Activated naive CD8-positive, alpha-beta T cell treated with anti-CD3 and anti-CD28 coated beads for 36 hours (primary cell): ENCODE results near the gene RPL26. TPM values are rescaled to one million over a fixed set of nuclear protein-coding genes. Genes with fewer than 3 reads are reported as not detected.
"Not testable (repeated sequence)": the region's sequence is repeated elsewhere in the genome, so short reads cannot be mapped to it uniquely, and the experiment has no call there.

Experiments used
- DNase-seq: peaks from one replicate; pipeline ENCODE4 v3.0.0; 2021
- H3K27ac Mint-ChIP-seq: one replicate; pipeline ENCODE4 v1.8.0; 2022; ENCODE audit warnings: mild to moderate bottlenecking, moderate library complexity, mixed read lengths
- H3K27me3 Mint-ChIP-seq: one replicate; pipeline ENCODE4 v1.8.0; 2022; ENCODE audit warnings: mild to moderate bottlenecking, mixed read lengths
- H3K36me3 Mint-ChIP-seq: one replicate; pipeline ENCODE4 v1.8.0; 2021; ENCODE audit warnings: mild to moderate bottlenecking, mixed read lengths
- H3K4me1 Mint-ChIP-seq: one replicate; pipeline ENCODE4 v1.8.0; 2021; ENCODE audit warnings: mixed read lengths
- H3K4me3 Mint-ChIP-seq: one replicate; pipeline ENCODE4 v1.8.0; 2022; ENCODE audit warnings: mild to moderate bottlenecking, moderate library complexity, mixed read lengths
- H3K9me3 Mint-ChIP-seq: one replicate; pipeline ENCODE4 v1.8.0; 2022; ENCODE audit warnings: mixed read lengths
- total RNA-seq, 2 experiments: library from RNA; stranded (reverse); gene quantifications; one replicate each; pipeline ENCODE4 v1.2.3, GENCODE V29; 2021

The RPL26 gene
- total RNA-seq, 2 experiments from 2014 or later = 2,835 to 2,863 TPM

- no peak overlapping the region for H3K4me3 Mint-ChIP-seq
- no peak for DNase-seq
- no peaks in the 10 kb centered on the region for H3K9me3 Mint-ChIP-seq
- peaks cover 12% of the 10 kb centered on the region for H3K4me1 Mint-ChIP-seq
- no peaks in the 10 kb centered on the region for H3K36me3 Mint-ChIP-seq
- H3K27ac Mint-ChIP-seq = no peak overlapping the region
- H3K27me3 Mint-ChIP-seq = peaks cover 26% of the 10 kb centered on the region
These were observed 25.4 kb upstream of the RPL26 start for GRCh38 chr17:8408371-8408770.

- Mint-ChIP-seq H3K4me3 (no peak overlapping the region), H3K27ac (no peak overlapping the region), H3K4me1 (peaks cover 6% of the 10 kb centered on the region), H3K9me3 (no peaks in the 10 kb centered on the region), H3K27me3 (peaks cover 19% of the 10 kb centered on the region), H3K36me3 (no peaks in the 10 kb centered on the region)
- DNase-seq = no peak
These were observed 23.2 kb upstream of the RPL26 start for GRCh38 chr17:8406174-8406573.

GRCh38 chr17:8405499-8406016 lies 22.6 kb upstream of the RPL26 start:
- peaks cover 19% of the 10 kb centered on the region for H3K27me3 Mint-ChIP-seq
- no peaks in the 10 kb centered on the region for H3K9me3 Mint-ChIP-seq
- no peak overlapping the region for H3K4me3 Mint-ChIP-seq
- no peak overlapping the region for H3K27ac Mint-ChIP-seq
- H3K4me1 Mint-ChIP-seq = peaks cover 6% of the 10 kb centered on the region
- no peak for DNase-seq
- no peaks in the 10 kb centered on the region for H3K36me3 Mint-ChIP-seq

- H3K36me3 Mint-ChIP-seq = no peaks in the 10 kb centered on the region
- no peak for DNase-seq
- no peaks in the 10 kb centered on the region for H3K4me1 Mint-ChIP-seq
- no peaks in the 10 kb centered on the region for H3K9me3 Mint-ChIP-seq
- no peak overlapping the region for H3K27ac Mint-ChIP-seq
- H3K27me3 Mint-ChIP-seq = peaks cover 23% of the 10 kb centered on the region
- no peak overlapping the region for H3K4me3 Mint-ChIP-seq
These were observed 20.0 kb upstream of the RPL26 start for GRCh38 chr17:8402921-8403536.

- Mint-ChIP-seq H3K36me3 (no peaks in the 10 kb centered on the region), H3K4me1 (no peaks in the 10 kb centered on the region), H3K4me3 (no peak overlapping the region), H3K27ac (no peak overlapping the region), H3K27me3 (peaks cover 17% of the 10 kb centered on the region), H3K9me3 (no peaks in the 10 kb centered on the region)
- DNase-seq = no peak
These were observed 18.1 kb upstream of the RPL26 start for GRCh38 chr17:8401107-8401506.

- Mint-ChIP-seq H3K9me3 (no peaks in the 10 kb centered on the region), H3K27me3 (peaks cover 17% of the 10 kb centered on the region), H3K36me3 (no peaks in the 10 kb centered on the region), H3K4me3 (no peak overlapping the region), H3K27ac (no peak overlapping the region), H3K4me1 (peaks cover 2% of the 10 kb centered on the region)
- DNase-seq = no peak
These were observed 16.0 kb upstream of the RPL26 start for GRCh38 chr17:8398980-8399379.

- no peak within 1 kb of the TSS for H3K27ac Mint-ChIP-seq
These were observed 14.6 kb upstream of the RPL26 start, which contains the start of gene RNF222 for GRCh38 chr17:8397636-8398035. RNF222 (minus strand) TSS chr17:8397827; CDS start chr17:8393461, 4,366 bp downstream.

GRCh38 chr17:8394497-8394896 lies 11.5 kb upstream of the RPL26 start:
- peaks cover 12% of the 10 kb centered on the region for H3K27me3 Mint-ChIP-seq
- H3K36me3 Mint-ChIP-seq, H3K4me3 Mint-ChIP-seq, H3K4me1 Mint-ChIP-seq, H3K27ac Mint-ChIP-seq, DNase-seq, H3K9me3 Mint-ChIP-seq: not testable (repeated sequence)

More at GRCh38 chr17:8397636-8398035, 14.6 kb upstream of the RPL26 start, which contains the start of gene RNF222:
- peaks cover 9% of the 10 kb centered on the region for H3K4me1 Mint-ChIP-seq
- no peaks in the 10 kb centered on the region for H3K36me3 Mint-ChIP-seq
- DNase-seq = no peak
- peaks cover 17% of the 10 kb centered on the region for H3K27me3 Mint-ChIP-seq
- H3K4me3 Mint-ChIP-seq = no peak within 1 kb of the TSS
- no peaks in the 10 kb centered on the region for H3K9me3 Mint-ChIP-seq

GRCh38 chr17:8393470-8394231 lies 10.7 kb upstream of the RPL26 start:
- Mint-ChIP-seq H3K4me1 (peaks cover 9% of the 10 kb centered on the region), H3K4me3 (no peak overlapping the region), H3K27ac (peak overlapping the region; percentile 86), H3K27me3 (peaks cover 12% of the 10 kb centered on the region), H3K9me3 (no peaks in the 10 kb centered on the region), H3K36me3 (no peaks in the 10 kb centered on the region)
- DNase-seq = peak; percentile 28

GRCh38 chr17:8392674-8393469 lies 9.9 kb upstream of the RPL26 start:
- DNase-seq = no peak
- Mint-ChIP-seq H3K27ac (peak overlapping the region; percentile 86), H3K9me3 (no peaks in the 10 kb centered on the region), H3K4me1 (peaks cover 9% of the 10 kb centered on the region), H3K4me3 (no peak overlapping the region), H3K27me3 (peaks cover 4% of the 10 kb centered on the region), H3K36me3 (no peaks in the 10 kb centered on the region)

GRCh38 chr17:8392274-8392673 lies 9.3 kb upstream of the RPL26 start:
- Mint-ChIP-seq H3K27ac (no peak overlapping the region), H3K9me3 (no peaks in the 10 kb centered on the region), H3K4me3 (no peak overlapping the region), H3K4me1 (peaks cover 9% of the 10 kb centered on the region), H3K27me3 (no peaks in the 10 kb centered on the region), H3K36me3 (no peaks in the 10 kb centered on the region)
- no peak for DNase-seq

GRCh38 chr17:8391711-8392110 lies 8.7 kb upstream of the RPL26 start:
- Mint-ChIP-seq H3K4me1 (peaks cover 12% of the 10 kb centered on the region), H3K4me3 (no peak overlapping the region), H3K27ac (no peak overlapping the region), H3K9me3 (no peaks in the 10 kb centered on the region), H3K27me3 (no peaks in the 10 kb centered on the region), H3K36me3 (no peaks in the 10 kb centered on the region)
- DNase-seq = no peak

GRCh38 chr17:8387914-8388651 lies 5.1 kb upstream of the RPL26 start:
- Mint-ChIP-seq H3K4me1 (peaks cover 17% of the 10 kb centered on the region), H3K27ac (no peak overlapping the region), H3K27me3 (peaks cover under 1% of the 10 kb centered on the region), H3K9me3 (no peaks in the 10 kb centered on the region), H3K36me3 (peaks cover under 1% of the 10 kb centered on the region), H3K4me3 (no peak overlapping the region)
- no peak for DNase-seq

- H3K27me3 Mint-ChIP-seq = peaks cover 5% of the 10 kb centered on the region
- no peak for DNase-seq
- no peaks in the 10 kb centered on the region for H3K9me3 Mint-ChIP-seq
- peaks cover 22% of the 10 kb centered on the region for H3K4me1 Mint-ChIP-seq
- H3K27ac Mint-ChIP-seq = no peak overlapping the region
- peaks cover 13% of the 10 kb centered on the region for H3K36me3 Mint-ChIP-seq
- H3K4me3 Mint-ChIP-seq = no peak overlapping the region
These were observed 3.8 kb upstream of the RPL26 start for GRCh38 chr17:8386841-8387240.
